Activated T-cell treated with anti-CD3 and anti-CD28 coated beads, Interleukin-2, amount 50 U/mL, for 48 hours (primary cell): Measurements from ENCODE around the gene SDR39U1.
"Not testable (repeated sequence)": the region's sequence is repeated elsewhere in the genome, so short reads cannot be mapped to it uniquely, and the experiment has no call there.

ENCODE experiments used
- DNase-seq, 2 experiments: peaks; one replicate each; pipeline ENCODE4 v3.0.0-alpha.2; 2020

Gene SDR39U1

DNA sequence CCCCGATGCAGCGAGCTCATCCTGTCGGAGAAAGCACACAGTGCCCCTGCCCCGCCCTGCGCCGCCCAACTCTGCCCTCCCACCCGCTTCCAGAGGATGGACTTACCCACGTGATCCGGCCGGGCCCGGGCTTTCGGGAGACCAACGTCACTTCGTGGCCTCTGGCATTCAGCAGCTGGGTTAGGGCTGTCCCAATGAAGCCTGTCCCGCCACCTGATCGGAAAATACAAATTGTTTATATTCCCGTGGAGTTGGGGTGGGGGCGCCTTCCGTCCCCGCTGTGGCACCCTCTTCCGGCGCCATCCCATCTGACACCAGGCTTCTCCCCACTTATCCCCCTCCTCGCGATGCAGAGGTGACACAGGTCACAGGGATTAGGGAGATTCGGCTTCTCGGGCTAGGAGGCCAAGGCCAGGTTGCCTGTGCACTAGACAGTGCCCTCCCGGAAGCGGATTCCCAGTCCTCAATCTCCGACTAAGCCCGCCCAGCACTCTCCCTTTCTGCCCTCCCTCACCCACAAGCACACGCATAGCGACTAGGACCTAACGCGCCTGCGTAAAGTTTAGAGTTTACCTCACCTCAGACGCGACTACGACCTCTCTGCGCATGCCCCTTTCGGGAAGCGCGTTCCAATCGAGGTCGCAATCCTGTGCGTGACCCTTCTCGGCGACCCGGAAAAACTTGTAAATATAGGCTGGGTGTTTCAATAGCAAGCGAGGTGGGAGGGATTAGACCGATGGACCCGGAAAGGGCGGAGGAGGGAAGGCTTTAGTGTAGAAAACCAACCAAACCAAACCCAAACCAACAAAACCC is at the start of gene SDR39U1:
TSS of gene SDR39U1 (minus strand) at position 537 of the 813 bp plus-strand sequence. CDS start at position 530, 7 bp downstream.
- peak; percentile 95 to 96 for DNase-seq

GRCh38 chr14:24491586-24492408 is 49.2 kb upstream of the SDR39U1 start:
- DNase-seq: not testable (repeated sequence)

GRCh38 chr14:24483604-24484252 is 41.2 kb upstream of the SDR39U1 start:
- DNase-seq: no peak

DNA sequence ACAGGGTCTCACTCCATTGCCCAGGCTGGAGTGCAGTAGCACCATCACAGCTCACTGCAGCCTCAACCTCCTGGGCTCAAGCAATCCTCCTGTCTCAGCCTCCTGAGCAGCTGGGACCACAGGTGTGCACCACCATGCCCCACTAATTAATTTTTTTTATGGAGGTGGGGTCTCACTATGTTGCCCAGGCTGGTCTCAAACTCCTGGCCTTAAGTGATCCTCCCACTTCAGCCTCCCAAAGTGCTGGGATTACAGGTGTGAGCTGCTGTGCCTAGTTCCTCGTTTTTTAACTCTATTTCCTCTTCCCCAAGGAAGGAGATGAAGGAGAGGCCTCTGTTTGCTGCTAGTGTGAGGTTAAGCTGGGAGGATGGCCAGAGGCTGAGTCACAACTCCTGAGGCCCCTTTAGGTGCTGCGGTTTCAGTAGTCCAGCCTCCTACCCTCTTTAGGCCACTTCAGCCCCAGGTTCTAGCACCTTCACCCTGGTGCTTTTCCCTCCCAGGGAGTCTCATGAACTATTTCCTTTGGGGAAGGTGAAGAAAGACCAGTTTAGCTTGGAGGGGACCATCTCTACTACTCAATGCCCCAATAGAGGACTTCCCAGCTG is 40.2 kb upstream of the SDR39U1 start:
- DNase-seq: not testable (repeated sequence)

GRCh38 chr14:24481622-24482324 is 39.2 kb upstream of the SDR39U1 start:
- DNase-seq: peak; percentile 73 to 75

GRCh38 chr14:24479999-24480398 is 37.4 kb upstream of the SDR39U1 start:
- DNase-seq: not testable (repeated sequence)

- DNase-seq: no peak
These were observed 32.7 kb upstream of the SDR39U1 start for GRCh38 chr14:24475261-24475660.

- no peak for DNase-seq
These were observed 30.6 kb upstream of the SDR39U1 start for GRCh38 chr14:24473211-24473610.

- not testable (repeated sequence) for DNase-seq
These were observed 27.9 kb upstream of the SDR39U1 start for GRCh38 chr14:24470450-24470849.

GRCh38 chr14:24465805-24466204 is 23.2 kb upstream of the SDR39U1 start:
- no peak for DNase-seq

GRCh38 chr14:24465368-24465767 is 22.8 kb upstream of the SDR39U1 start:
- DNase-seq: no peak

DNA sequence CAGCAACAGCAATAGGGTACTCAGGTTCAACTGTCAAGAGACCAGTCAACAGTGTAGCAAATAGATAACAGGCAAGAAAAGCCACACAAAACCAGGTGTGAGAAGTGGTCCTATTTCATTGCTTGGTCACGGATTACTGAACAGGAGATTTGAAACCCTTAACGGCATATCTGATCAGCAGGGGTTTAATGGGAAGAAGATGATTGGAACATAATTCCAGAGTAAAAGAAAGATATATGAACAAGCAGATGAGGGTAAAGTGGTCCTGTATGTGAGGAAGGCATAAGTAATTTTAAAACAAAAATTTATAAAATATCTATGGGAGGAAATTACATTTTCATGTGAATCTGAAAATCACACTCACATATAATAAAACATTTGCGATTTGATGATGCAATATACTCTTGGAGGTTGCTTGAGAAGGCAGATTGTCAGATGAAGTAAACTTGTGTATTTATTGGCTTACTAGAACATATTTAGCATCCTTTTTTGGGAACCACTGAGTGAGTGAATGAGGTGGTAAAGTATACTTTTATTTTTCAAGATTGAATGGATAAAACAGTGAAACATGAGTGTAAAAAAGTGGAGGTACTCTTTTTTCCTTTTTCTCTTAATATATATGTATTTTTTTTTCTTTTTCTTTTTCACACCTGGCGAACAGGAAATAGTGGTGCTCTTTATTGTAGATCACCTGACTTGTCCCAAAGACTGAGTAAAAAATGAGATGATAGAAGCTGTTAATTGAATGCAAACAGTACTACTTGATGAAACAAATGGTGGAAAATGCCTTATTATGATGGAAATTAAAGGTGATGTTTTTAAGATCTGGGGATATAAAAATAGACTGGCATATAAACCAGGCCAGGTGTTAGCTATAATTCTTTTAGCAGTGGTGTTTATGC is 21.6 kb upstream of the SDR39U1 start:
- DNase-seq: no peak

DNA sequence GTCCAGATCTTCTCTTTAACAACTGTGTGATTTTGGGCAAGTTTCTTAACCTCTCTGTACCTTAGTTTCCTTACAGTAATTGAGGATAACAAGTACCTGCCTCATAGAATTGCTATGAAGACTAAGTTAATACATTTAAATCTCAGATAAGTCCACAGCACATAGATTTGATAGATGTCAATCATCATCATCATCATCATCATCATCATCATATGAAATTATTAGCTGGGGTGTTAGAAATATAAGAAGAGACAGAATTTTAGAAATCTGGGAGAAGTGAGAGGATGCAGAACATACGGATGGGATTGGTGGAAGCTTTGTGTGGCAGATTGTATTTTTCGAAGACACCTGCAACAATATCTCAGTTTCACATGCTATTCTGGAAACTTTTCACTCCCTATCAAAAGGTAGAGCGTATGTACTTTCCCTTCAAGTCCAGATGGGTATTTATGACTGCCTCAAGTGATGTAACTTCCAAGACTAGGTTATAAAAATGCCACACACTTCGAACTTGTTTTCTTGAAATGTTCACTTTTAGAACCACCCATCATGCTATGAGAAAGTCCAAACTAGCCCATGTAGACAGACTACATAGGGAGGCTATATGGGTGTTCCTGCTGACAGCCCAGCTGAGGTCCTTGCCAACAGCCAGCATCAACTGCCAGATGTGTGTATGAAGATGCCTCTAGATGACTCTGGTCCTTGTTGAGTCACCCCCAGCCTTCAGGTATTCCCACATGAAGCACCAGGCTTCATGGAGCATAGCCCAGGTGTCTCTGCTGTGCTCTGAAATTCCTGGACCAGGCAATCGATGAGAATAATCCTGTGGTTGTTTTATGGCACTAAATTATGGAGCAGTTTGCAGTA is 20.7 kb upstream of the SDR39U1 start:
- DNase-seq: no peak

DNA sequence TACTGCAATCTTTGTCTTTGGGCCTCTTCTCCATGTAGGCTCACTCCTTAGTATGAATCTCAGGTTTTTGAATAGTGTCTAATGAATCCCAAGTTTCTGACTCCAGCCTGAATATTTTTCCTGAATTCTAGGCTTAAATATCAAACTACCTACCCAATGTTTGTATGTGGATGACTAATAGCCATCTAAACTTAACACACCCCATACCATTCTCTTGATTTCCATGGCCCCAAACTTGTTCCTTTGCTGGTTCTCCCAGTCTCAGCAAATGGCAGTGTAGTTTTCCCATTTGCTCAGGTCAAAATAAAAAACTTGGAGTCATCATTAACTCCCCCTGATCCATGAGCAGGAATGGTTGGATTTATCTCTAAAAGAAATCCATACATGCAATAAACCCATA is 18.8 kb upstream of the SDR39U1 start:
- no peak for DNase-seq

DNA sequence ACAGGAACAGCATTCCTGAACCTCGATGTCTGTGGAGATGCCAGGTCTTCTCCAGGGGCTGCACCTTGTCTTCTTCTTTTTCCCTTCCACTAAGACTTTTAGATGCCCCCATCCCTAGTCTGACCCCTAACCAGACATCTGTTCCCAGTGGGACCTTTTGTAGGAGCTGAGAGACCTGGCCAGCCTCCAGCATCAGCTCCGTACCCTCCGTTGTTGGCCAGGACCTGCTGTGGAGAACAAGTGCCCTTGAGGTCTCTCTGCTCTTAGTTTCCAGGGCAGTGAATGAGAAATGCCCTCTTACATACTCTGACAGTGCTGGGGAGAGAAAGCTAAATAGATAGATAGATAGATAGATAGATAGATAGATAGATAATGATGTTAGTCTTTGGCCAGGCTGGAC is 16.8 kb upstream of the SDR39U1 start:
- DNase-seq: no peak

- no peak for DNase-seq
These were observed 16.2 kb upstream of the SDR39U1 start for GRCh38 chr14:24458736-24459135.

DNA sequence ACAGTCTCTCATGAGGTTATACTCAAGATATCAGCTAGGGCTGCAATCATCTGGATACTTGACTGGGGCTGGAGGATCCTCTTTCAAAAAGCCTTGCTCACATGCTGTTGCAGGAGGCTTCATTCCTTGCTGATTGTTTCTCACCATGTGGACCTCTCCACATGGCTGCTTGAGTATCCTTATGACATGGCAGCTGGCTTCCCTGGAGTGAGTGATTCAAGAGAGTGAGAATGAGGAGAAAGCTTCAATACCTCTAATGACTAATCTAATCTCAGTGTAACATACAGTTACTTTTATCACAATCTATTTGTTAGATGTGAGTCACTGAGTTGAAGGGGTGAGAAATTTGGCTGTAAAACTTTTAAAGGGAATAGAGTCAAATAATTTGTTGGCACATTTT is 14.4 kb upstream of the SDR39U1 start:
- DNase-seq: no peak

- DNase-seq: not testable (repeated sequence)
These were observed 8.3 kb upstream of the SDR39U1 start for GRCh38 chr14:24450828-24451227.

GRCh38 chr14:24443053-24443665 is 583 bp upstream of the SDR39U1 start:
- no peak for DNase-seq

GRCh38 chr14:24441904-24442239 is 704 bp downstream of the SDR39U1 start:
- no peak for DNase-seq
